NCI-H146 (cell line): Measurements from ENCODE around the gene SLC7A5.
"Not testable (repeated sequence)": the region's sequence is repeated elsewhere in the genome, so short reads cannot be mapped to it uniquely, and the experiment has no call there.

Source experiments
- DNase-seq: peaks from one replicate; lab custom pipeline; 2025; lab: John Stamatoyannopoulos, UW

Gene SLC7A5

DNA sequence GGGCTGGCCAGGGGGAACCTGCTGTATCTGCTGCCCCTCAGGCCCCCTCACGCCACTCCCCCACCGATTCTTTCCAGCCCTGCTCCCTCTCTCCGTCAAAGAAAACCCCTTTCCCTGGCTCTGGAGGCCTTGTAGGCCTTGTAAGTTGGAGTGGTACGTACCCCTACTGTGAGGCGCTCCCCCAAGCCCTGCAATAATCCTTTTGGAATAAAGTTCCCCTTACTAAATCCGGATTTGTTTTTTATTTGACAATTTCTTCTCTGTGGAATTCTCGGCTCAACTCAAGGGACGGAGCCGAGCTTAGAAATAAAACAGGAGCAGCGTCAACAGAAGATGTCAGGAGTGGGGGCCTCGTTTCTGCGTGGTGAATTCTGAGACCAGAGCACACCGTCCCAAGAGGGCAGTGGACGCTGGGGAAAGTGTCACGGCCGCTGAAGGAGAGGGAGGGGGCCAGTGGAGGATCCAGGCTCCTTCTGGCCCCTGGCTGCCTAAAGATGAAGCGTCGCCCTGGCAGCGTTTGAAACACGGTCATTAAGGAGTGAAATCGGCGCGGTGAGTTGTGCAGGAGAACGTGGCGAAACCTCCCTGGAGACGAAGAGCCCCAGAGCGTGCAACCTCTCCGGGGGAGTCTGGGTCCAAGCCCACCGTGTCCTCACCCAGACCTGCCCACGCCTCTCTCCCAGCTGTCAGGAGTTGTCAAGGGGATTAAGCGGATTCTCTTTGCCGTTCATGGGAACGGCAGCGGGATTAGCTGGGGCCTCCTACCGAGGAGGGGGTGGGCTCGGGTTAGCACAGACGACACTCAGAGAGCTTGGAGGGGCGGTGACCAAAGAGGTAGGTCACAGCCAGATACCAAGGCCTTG lies 47.0 kb downstream of the SLC7A5 start:
- DNase-seq, result no peak

DNA sequence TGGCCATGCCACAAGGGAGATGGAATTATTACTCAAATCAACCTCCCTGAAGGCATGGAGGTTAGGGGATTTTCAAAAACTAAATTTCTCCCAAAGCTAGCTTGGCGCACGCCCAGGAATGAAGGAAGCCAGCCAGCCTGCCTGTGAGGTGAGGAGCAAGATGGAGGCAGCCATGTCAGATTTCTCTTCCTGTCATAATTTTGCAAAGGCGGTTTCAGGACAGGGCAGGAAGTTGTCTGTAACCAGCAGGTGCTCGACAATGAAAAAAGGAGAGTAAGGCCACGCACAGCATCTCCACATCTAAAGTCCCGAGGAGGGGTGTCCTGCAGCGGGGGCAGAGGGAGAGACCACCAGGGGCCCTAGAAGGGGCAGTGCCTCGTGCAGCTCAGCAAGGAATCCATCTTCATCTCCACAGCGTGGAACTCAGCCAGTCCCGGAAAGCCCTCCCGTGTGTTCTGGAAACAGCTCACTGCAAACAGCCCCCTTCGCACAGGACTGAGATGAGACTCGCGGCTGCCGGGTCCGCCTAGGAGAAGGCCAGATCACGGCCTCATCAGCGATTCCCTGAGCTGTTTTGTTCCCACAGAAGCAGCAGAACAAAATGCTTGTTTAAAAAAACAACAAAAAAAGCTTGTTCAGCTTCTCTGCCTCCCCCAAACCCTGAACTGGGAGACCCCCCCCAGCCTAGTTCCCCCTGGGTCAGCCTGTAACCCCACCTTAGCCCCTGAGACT lies 47.8 kb downstream of the SLC7A5 start:
- DNase-seq, result no peak

DNA sequence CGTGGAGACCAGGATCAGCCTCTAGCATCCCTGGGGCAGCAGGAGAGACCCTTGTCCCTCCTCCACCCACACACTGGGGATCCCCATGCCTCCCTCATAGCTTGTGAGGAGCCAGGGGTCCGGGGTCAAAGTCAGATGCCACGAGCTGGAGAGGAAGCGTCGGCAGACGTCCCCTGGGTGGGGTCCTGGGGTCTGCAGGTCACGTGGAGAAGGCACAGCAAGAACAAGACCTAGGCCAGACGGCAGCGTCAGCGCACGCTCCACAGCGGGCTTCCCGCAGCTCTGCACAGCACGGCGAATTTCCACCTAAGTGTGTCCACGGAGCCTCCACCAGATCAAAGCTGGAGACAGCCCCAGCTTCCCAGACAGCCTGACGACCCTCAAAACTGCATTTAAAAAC lies 49.3 kb downstream of the SLC7A5 start:
- DNase-seq, result no peak

DNA sequence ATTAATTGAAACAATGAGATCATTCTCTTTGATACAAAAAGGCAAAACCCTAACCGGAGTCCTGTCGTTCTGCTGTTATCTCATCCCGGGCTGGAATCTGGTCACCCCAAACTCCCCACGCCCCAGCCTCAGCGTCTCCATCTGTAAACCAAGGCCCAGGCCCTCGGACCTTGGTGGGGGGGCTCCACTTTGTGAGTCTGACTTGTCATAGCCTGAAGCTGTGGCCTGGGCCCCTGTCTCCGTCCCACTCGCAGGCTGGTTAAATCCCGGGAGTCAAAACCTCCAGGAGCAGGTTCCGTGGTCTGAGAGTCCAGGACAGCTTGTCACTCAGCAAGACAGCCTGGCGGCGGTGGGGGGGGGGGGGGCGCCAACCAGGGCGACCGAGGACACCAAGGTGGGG lies 50.0 kb downstream of the SLC7A5 start:
- no peak for DNase-seq

DNA sequence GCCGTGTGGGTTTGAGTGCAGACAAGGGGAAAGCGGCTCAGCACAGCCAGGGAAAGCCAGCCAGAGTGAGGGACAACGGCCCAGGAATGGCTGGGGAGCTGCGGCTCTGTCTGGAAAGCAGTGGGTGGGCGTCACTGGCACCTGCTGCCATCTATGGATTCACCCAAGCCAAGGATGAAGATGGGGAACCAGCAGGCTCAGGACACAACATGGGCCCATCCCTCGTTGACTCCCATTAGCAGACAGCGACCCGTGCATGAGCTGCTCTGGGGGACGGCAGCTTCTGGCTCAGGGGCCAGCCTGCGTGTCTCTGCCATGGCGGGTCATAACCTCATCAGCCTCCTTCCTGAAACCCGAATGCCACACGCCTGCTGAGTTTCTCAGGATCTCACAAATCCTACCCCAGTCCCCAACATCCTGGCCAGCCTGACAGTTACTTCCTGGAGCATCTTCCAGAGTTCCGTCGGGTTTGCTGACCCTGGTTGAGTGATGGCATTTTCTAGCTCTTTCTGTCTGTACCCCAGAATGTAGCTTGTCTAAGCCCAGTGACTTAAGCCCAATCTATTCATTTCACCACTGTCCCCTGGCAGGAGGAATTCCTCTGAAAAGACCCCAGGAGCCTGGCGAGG lies 50.7 kb downstream of the SLC7A5 start:
- no peak for DNase-seq

DNA sequence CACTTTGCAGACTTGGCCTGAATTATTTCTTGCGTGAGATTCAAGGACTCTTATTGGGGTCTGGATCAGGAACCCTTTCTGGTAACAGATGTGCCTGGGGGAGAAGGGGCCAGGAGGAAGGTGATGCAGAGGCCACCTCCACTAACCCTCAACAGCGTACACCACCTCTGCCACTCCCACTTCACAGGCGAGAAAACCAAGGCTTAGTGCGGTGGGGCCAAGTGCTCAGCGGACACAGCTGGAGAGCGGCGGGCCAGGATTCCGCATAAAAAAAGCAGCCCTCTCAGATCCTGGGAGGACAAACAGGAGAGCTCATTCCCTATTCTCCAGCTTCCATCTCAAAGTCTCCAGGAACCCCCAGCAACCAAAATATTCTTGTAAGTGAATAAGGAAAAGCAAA lies 51.4 kb downstream of the SLC7A5 start:
- DNase-seq, result no peak

DNA sequence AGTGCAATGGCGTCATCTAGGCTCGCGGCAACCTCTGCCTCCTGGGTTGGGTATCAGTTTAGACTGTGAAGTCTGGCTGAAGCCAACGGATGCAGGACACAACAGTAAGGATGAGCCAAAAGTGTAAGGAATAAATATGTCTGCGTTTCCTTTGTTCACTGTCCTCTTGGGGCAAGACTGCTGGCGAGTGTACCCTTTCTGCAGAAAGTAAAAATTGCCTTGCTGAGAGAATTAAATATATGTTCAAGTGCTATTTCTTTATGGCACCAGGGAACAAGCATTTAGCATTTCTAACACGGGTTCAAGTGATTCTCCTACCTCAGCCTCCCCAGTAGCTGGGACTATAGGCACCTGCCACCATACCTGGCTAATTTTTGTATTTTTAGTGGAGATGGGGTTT lies 51.9 kb downstream of the SLC7A5 start:
- not testable (repeated sequence) for DNase-seq

DNA sequence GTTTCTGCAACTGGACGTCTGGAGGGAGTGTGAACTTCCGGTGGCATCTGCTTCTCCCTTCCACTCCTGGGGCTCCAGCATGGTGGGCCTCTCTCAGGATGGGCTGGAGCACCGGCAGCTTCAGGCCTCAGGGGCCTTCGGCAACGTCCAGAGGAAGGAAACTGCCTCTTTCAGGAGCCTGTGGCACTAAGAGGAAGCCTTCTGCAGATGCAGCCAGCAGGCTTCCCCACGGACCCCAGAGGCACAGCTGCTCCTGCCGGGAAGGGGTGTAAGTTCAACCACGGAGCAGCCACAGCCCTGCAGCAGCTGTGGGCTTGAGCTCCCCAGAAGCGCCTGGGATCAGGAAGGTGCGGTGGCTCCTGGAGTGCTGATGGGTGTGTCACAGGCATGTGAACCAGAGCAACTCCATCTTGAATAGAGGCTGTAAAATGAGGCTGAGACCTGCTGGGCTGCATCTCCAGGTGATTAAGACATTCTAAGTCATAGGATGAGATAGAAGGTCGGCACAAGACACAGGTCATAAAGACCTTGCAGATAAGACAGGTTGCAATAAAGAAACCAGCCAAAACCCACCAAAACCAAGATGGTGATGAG lies 52.7 kb downstream of the SLC7A5 start:
- no peak for DNase-seq

DNA sequence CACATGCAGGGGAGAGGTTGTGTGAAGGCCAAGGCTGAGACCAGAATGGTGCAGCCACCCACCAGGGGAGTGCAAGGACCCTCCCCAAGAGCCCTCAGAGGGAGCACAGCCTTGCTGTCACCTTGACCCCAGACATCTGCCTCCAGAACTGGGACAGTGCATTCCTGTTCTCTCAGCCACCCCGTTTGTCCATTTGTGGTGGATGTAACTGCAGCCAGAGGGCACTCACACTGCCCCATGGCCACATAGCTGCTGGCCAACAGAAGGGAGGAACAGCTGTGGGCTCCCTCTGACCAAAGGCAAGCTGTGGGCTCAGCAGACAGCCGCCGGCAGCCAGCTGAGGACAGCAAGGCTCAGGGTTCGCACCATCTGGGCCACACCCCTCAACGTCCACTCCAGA lies 53.7 kb downstream of the SLC7A5 start:
- no peak for DNase-seq

DNA sequence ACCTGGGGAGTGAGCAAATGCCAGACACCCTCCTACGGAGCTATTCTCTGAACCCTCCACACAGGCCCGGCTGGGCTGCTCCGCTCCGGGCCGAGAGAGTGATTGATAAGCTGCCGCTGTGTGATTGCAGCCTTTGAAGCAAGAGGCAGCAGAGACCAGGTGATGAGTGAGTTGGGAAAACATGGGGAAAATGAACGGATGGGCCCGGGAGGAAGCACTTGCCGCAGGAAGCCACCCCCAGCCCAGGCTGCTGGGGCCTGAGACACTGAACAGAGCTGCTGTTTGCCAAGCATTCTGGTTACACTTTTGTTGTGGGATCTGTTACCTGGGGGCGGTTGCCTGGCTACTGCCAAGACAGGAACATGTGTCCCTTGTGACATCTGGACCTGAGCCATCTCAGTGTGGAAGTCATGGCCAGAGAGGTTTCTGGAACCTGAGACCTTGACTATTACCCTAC lies 57.1 kb downstream of the SLC7A5 start:
- peak; percentile 72 for DNase-seq

DNA sequence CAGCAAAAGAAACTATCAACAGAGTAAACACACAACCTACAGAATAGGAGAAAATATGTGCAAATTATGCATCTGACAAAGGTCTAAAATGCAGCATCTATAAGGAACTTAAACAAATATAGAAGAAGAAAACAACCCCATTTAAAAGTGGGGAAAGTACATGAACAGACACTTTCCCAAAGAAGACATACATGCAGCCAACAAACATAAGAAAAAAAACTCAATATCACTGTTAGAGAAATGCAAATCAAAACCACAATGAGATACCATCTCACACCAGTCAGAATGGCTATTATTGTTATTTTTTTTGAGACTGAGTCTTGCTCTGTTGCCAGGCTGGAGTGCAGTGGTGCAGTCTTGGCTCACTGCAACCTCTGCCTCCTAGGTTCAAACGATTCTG lies 57.9 kb downstream of the SLC7A5 start:
- not testable (repeated sequence) for DNase-seq

DNA sequence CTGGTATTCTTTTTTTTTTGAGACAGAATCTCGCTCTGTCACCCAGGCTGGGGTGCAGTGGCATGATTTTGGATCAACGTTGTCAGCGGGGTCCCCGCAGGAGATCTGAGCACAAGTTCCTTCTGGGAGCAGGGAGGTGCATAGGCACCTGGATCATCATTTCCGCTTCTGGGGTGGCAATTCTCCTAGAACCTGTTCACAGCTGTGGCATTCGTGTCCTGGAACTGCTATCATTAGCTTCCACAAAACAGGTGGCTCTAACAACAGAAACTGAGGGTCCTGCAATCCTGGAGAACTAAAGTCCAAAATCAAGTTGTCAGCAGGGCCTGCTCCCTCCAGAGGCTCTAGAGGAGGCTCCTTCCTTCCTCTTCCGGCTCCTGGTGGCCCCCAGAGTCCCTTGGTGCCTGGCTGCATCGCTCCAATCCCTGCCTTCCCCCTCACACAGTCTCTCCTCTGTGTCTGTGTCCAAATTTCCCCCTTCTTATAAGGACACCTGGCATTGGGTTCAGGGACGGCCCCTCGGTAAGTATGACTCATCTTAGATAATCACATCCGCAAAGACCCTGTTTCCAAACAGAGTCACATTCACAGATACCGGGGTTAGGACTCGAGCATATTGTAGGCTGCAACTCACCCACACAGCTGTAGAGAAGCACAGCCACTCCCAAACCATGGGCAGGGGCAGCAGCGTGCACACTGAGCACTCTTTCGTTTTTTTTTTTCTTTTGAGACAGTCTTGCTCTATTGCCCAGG lies 60.0 kb downstream of the SLC7A5 start:
- peak; percentile 34 for DNase-seq

DNA sequence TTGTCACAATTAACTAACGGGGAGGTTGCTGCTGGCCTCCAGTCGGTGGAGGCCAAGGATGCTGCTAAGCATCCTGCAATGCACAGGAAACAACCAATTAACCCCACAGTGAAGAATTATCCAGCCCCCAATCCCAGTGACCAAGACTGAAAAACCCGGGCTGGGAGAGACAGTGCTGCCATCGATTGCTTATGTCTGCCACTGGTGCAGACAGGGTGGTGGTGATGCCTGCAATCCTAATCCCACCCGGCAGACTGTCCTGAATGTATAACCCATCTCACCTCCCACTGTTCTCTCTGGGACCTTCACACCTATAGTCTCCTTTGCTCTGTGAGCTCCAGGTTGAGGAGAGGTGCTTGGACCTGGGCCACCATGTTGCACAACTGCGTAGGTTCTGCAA lies 61.2 kb downstream of the SLC7A5 start:
- DNase-seq, result no peak

DNA sequence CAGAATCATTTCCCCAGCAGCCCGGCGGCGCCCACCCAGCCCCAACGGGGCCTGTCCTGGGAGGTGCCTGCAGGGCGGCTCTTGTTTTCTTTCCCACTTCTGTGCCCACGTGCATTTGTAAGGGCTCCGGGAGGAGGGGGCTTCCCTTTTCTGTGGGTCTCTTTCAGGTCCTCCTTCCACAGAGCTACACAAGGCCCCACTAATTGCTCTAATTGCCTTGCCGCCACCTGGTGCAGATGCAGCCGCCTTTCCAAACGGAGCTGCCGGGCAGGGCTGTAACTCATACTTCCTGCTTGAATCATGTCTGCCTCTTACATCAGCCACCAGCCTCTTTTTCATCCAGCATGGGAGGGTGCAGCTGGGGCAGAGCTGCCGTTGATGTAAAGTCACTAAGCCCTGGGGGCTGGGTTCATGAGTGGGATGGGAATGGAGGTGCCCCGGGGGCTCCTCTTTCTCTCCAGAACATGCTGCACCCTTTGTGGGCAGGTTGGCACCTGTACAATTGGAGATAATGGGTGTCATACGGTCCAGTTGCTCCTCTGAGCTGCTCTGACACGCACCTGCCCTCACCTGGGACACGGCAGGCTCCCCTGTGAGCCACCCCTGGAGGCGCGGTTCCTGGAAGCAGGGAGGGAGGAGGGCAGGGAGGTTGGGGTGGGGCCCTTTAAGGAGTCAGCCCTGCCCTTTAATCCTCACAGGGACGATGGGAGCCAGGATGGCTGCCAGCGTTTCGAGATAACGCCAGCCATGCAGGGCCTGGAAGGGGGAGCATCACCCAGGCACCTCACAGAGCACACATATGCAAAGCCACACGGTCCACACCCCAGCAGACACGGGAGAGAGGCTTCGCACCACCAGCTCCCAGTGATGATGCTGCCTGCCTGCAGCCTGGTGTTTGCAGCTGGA lies 62.4 kb downstream of the SLC7A5 start:
- peak; percentile 99 for DNase-seq

DNA sequence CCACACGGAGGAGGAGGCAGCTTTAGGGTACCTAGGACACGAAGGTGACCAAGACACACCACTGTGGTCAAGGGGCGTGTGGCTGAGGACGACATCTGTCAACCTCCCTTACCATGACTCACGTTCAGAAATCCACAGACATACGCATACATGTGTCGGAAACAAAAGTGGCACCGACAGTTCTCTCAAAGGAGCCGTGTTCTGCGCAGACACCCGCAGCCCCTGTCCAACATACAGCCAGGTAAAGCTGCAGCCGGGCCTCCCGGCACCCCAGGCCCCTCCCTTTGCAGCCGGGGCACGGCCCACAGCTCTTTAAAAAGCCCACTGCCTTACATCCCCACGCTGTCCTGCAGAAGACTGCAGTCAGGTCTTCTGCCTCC lies 63.1 kb downstream of the SLC7A5 start:
- no peak for DNase-seq

DNA sequence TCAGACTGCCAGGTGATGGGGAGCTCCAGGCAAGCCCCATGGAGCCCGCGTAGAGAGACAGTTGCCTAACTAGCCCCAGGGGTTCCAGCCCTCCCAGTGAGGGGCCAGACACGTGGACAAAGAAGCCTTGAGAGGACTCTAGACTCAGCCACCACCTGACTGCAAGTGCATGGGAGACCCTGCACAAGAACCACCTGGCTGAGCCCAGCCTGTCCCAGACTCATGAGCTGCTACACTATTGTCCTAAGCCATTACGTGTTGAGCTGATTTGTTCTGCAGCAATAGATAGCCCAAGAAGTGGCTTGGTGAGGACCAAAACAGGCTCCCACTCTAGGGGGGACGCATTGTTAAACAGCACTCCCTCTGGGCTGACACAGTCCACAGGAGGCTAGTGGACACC lies 65.9 kb downstream of the SLC7A5 start:
- no peak for DNase-seq

DNA sequence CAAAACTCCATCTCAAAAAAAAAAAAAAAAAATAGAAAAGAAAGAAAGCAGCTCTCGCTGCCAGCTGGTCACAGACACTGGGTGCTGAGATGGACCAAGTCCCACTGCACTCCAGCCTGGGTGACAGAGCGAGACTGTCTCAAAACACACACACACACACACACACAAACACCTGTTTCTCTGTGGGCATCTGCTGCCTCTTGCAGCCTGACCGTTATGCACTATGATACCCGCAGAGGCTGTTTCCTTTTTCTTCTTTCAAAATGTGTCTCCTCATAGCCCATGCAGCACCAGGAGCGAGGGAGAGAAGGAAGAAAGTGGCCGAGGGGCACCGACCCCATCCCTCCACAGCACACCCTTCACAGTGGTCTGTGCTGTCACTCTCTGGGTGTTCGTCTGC lies 66.6 kb downstream of the SLC7A5 start:
- no peak for DNase-seq

DNA sequence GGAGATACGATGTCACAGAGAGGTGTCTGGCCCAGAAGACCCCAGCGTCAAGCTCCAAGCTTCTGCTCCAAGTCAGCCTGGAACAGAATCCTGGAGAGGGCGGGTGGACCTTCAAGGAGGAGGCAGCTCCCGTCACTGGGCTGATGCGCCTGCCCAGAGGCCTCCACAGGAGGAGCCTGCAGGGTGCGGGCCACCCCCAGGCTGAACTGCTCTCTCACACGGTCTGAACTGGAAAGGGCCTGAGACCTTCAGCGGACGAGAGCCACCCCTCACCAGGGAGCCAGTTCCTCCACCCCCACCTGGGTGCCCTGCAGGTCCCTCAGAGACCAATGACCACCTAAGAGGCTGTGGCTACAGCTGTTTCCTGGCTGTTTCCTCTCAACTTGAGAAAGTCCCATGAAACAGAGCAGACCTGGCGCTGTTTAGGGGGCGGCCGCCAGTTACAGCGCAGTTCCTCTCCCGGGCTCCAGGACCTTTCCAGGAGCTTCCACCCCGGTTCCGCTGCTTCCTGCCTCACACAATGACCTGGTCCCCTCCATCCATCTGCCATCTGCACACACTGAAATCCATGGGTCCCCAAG lies 67.5 kb downstream of the SLC7A5 start:
- DNase-seq, result no peak

DNA sequence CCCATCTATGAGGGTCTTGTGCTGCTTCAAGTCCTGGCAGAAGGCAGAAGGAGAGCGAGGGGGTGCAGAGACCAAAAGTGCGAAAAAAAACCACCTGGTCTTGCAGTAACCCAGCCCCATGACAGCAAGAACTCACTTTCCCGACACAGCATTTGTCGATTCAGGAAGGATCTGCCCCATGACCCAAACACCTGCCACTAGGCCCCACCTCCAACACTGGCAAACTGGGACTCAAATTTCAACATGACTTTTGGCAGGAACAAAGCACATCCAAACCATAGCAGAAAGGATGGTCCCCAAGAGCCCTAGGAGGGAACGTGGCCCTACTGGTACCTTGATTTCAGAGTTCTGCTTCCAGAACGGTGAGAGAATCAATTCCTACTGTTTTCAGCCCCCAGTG lies 68.8 kb downstream of the SLC7A5 start:
- no peak for DNase-seq

DNA sequence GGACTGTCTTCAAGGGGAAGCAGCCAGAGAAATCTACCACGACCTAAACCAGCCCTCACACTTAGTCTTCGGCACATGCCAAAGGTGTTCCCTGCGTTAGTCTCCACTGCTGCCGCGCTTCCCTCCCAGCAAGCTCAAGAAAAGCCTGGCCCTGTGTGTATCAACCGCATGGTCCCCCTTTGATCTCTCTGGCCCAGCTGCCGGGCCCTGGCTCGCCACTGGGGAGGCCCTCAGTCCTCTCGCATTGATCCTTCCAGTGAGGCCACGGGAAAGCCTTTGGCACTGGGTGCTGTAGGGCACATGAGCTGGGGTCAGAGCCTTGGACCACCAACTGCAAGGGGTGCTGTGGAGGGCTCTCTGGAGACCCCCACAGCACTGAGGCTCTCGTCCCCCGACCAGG lies 74.0 kb downstream of the SLC7A5 start:
- no peak for DNase-seq
